Stimulated activated CD8-positive, alpha-beta memory T cell treated with anti-CD3 and anti-CD28 coated beads, Interleukin-2, amount 100 ng/mL, for 48 hours (primary cell): ENCODE results near the gene MCTP1.
"Not testable (repeated sequence)": the region's sequence is repeated elsewhere in the genome, so short reads cannot be mapped to it uniquely, and the experiment has no call there.

Source experiments
- DNase-seq, 2 donors: peaks; one replicate each; pipeline ENCODE4 v3.0.0-alpha.2; 2020; ENCODE audit warnings: low read depth in 2 of 2

MCTP1 gene

DNA sequence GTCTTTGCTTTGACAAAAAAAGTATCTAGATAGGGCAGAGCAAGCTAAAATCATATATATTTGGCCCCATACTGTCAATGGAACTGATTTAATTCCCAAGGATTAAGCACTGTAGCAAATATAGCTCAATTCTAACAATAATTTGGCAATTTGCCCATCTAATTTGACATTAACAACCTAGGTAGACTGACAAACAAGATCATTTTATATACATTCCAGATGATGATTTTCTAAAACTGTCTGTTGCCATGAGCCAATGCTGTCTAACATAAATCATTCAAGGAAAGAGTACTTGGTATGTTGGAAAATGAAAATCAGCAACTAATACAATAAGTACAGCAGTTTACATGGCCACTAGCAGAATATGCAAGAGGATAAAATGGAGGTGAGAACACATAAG is 32.1 kb downstream of the MCTP1 start:
- DNase-seq: no peak

DNA sequence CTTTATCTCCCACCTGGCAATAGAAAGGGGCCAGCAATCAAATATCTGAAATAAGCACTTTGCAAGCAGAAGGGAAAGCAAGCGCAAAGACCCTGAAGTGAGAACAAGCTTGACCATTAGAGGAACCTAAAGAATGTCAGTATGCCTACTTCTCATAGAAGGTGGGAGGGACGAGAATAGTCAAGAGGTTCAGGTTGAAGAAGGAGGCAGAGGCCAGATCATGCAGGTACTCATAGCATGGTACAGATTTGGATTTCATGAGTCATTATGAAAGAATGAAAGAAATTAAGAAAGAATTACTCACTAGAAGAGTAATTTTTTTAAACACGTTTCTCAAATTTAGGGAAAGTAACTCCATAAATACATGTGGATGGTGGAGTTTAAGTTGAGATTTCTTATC is 33.7 kb downstream of the MCTP1 start:
- DNase-seq: no peak

DNA sequence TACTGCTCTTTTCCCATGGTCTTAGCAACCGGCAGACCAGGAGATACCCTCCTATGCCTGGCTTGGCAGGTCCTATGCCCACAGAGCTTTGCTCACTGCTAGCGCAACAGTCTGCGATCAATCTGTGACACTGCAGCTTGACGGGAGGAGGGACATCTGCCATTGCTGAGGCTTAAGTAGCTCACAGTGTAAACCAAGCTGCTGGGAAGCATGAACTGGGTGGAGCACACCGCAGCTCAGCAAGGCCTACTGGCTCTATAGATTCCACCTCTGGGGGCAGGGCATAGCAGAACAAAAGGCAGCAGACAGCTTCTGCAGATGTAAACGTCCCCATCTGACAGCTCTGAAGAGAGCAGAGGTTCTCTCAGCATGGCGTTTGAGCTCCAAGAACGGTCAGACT is 40.4 kb downstream of the MCTP1 start:
- no peak for DNase-seq

- no peak for DNase-seq
Measured at GRCh38 chr5:95241635-95242034, 43.3 kb downstream of the MCTP1 start.

DNA sequence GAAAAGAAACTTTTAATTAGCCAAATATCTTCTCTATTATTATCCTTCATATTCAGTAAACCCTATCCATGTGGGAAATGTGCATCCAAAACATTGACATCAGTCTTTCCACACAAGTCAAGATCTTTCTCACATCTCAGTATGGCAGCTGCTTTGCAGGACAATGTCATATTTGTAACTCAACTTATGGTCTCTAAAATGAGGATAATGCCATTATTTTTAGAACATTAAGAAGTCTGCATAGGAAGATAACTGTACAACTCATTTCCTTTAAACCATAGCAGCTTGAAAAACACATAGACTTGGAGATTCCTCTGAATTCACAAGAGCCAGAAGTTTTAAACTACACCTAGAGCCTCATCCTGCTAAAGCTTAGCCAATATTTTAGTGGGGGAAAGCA is 43.7 kb downstream of the MCTP1 start:
- no peak for DNase-seq

DNA sequence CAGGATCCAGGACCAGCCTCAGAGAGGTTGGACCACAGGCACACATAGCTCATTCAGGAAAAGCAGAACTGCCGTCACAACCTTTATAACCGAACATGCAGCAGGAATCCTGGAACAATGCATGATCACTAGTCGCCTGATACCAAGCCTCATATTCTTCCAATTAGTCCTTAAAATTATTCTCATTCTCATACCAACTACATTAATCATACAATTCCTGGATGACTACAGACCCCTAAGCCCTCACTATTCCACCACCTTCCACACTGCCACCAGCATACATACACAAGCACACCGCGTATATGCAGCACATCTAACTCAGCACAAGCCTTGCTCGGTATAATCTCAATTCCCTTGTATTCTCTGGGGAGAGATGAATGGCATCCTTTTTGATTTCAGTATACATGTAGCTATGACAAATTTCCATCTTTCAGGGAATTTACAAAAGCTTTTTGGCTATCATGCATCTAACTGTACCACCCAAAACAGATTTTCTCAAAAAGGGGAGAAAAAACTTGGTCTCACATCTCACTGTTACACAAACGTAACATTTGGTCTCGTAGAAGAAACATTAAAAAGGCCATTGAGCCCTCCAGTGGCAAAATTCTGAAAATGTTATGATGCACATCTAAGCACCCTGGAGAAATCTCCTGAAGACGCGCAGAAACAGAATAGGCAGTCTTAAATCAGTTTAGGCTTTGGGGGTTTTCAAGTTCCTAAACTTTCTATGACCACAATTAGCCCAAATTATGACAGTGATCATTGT is 46.2 kb downstream of the MCTP1 start:
- no peak for DNase-seq

DNA sequence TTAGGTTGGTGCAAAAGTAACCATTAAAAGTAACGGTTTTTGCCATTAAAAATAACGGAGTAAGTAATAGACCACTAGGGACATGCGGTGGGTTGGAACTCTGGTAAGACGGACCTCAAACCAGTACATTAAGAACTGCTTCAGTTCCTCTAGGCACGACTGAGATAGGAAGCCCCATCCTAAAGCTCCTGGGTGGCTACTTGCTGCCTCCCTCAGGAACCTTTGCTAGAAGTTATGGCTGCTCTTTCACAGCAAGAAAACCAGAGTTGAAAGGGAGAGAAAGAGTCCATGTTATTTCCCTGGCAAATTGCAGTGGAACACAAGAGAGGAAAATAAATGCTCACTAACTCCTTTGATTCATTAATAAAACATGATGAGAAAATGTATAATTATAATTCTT is 47.6 kb downstream of the MCTP1 start:
- DNase-seq: no peak

DNA sequence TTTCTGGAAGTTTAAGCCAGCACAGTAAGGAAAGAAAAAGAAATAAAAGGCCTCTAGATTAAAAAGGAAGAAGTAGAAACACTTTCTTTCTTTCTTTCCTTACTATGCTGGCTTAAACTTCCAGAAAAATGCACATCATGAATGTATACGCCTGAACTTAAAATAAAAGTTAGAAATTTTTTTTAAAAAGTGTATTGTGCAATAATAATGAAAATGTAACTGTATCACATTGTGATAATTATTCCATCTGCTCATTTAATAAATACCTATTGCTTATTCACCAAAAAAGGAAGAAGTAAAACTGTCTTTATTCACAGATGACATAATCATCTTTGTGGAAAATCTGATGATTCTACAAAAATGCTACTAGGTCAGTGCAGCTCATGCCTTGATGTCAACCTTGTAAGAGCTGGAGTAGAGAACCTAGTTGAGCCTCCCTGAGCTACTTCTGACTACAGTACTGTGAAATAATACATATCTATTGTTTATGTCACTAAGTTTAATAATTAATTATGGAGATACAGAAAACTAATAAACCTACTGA is 49.4 kb downstream of the MCTP1 start:
- no peak for DNase-seq

DNA sequence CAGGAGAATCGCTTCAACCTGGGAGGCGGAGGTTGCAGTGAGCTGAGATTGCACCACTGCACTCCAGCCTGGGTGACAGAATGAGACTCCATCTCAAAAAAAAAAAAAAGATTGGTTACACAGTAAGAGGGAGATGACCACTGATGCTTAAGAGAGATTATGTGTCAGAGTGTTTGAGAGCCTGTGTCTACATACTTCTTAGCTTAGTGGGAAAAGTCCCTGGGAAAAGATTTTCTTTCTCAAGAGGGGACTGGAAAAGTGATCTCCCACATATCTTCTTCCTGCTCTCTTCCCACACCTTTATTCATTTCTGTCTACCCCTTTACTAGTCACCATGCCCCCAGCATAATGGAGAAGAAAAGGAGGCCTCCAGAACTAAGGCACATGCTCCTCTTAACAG is 55.2 kb downstream of the MCTP1 start:
- no peak for DNase-seq

- no peak for DNase-seq
Measured at GRCh38 chr5:95224701-95225459, 60.0 kb downstream of the MCTP1 start.

- DNase-seq: no peak
Measured at GRCh38 chr5:95223566-95224258, 61.2 kb downstream of the MCTP1 start.

DNA sequence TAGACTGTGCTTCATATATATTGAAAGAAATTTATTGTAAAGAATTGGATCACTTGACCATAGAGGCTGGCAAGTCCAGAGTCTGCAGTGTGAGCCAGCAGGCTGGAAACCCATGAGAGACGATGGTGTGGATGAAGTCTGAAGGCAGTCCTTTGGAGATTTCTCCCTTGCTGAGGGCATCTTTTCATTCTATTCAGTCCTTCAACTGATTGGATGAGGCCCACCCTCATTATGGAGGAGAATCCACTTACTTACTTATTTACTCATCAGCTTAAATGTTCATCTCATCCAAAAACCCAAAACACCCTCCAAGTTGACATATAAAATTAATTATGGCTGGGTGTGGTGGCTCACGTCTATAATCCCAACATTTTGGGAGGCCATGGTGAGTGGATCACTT is 62.1 kb downstream of the MCTP1 start:
- DNase-seq: no peak

GRCh38 chr5:95221234-95221633 is 63.7 kb downstream of the MCTP1 start:
- no peak for DNase-seq

DNA sequence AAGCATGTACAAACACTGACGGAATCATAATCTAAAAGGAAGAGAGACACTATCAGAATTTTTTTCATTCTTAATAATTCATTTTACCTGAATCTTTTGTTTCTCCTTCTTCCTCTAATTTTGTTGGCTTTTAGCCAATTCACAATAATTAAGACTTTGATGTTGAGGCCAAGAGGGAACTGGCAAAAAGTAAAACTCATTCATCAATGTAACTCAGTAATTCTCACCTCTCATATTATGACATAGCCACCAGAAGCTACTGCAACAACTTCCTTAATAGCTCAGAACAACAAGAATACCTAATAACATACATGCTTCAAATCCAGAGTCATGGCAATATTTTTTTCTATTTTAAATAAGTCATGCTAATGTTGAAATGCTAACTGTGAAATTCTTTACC is 64.5 kb downstream of the MCTP1 start:
- DNase-seq: no peak

GRCh38 chr5:95219411-95219810 is 65.5 kb downstream of the MCTP1 start:
- DNase-seq: no peak

DNA sequence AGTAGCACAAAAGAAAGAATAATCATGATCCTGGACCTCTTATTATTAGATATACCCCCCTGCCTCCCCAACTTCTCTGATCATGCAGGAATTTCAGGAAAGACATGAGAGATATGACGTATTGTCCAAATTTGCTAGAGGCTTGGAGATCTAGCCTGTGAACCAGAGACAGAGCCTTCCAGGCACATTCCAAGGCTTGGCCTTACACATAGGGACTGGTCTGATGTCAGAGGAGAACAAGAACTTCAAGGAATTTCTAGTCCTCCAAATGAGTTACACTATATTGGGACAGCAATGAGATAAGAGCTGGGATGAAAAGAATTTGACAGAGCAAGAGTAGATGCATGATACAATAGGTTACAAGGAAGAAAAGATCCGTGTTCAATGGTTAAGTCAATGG is 67.0 kb downstream of the MCTP1 start:
- DNase-seq: no peak

DNA sequence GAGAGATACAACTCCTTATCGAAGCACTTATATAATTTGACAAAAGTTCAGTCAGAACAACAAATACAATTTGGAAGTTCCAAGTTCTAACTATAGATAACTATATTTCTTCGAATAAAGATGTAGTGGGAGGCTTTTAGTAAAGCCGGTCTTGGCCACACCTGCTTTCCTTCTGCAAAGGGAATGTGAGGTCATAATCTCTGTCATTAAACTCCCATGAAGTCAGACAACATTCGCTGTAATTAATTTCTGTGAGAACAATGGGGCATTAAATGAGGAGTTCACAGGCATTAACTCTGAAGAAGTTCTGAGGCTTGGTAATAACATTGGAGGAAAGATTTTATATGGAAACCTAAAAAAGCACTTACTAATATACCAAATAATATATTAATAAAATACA is 67.5 kb downstream of the MCTP1 start:
- no peak for DNase-seq

- DNase-seq: no peak
Measured at GRCh38 chr5:95216136-95216955, 68.5 kb downstream of the MCTP1 start.

GRCh38 chr5:95207811-95208210 is 77.1 kb downstream of the MCTP1 start:
- not testable (repeated sequence) for DNase-seq

GRCh38 chr5:95194856-95195255 is 90.0 kb downstream of the MCTP1 start:
- DNase-seq: no peak

- DNase-seq: no peak
Measured at GRCh38 chr5:95191330-95191729, 93.6 kb downstream of the MCTP1 start.

DNA sequence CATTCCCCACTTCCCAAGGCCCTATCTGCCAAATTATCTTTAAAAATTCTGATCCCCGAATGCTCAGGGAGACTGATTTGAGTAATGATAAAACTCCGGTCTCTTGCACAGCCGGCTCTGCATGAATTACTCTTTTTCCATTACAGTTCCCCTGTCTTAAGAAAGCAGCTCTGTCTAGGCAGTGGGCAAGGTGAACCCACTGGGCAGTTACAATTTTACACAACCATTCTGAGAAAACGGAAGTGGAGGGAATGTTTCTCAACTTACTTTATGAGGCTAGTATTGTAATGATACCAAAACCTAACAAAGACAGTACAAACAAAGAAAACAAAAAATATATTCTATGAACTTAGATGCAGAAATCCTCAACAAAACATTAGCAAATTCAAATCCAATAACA is 100.0 kb downstream of the MCTP1 start:
- no peak for DNase-seq
